K562 (cell line): ENCODE data around the gene ITSN2. TPM values are rescaled to one million over a fixed set of nuclear protein-coding genes. Genes with fewer than 3 reads are reported as not detected.

Experiments
- ATAC-seq: fragments of 200-7000 bp; cut with Tn5 transposase; 3 replicates; pipeline ENCODE4 v1.9.1; 2020; ENCODE audit warnings: moderate library complexity
- BruUV-seq: library from RNA; stranded (reverse); fragments of 400-500 nt; replicated peaks from 2 replicates; lab custom pipeline; 2021; lab: Mats Ljungman, UMichigan
- CTCF ChIA-PET: fragments of 300-600 bp; formaldehyde crosslinking; extraction: SDS; loops from one replicate; lab custom pipeline; 2021; ENCODE audit warnings: low intra/inter-chr PET ratio; lab: Yijun Ruan, JAX
- POLR2A ChIA-PET: fragments of 300-600, 350-650 bp; sonication (Branson Sonifier 250); formaldehyde crosslinking; extraction: SDS; loops from one replicate; lab custom pipeline; 2021; ENCODE audit warnings: antibody characterized with exemption, inconsistent platforms; lab: Yijun Ruan, JAX
- DNase-seq, 4 experiments: peaks; one replicate each; pipeline versions ENCODE4 v3.0.0 to v3.0.0-alpha.2; 2011 to 2018; ENCODE audit warnings: low spot score in 3 of 4, mixed read lengths in 3 of 4; ENCODE audit errors: extremely low read depth in 1 of 4
- FAIRE-seq: peaks from 2 replicates; lab custom pipeline; 2011; peaks lifted over from hg19 to GRCh38; lab: Jason Lieb, UNC
- H2AFZ ChIP-seq: 2 replicates; pipeline ENCODE4 v1.6.0; 2011; ENCODE audit warnings: low read depth, low read length, control low read depth, inconsistent platforms
- H3K27ac ChIP-seq: fragments of 200-600 bp; 3 replicates; pipeline ENCODE4 v1.8.0; 2011; ENCODE audit warnings: low read depth, mild to moderate bottlenecking, control low read depth, inconsistent platforms, low read length, moderate library complexity, mixed read lengths; ENCODE audit errors: extremely low read depth
- H3K27me3 ChIP-seq, 2 experiments: fragments of 300-600 bp in 1 of 2; 2 replicates in 1 of 2; 3 replicates in 1 of 2; pipeline versions ENCODE4 v1.6.0 to v1.8.0; 2011; ENCODE audit warnings: inconsistent platforms in 2 of 2, low read length in 2 of 2, mild to moderate bottlenecking in 1 of 2, mixed read lengths in 1 of 2, moderate library complexity in 1 of 2; ENCODE audit not compliant: control insufficient read depth in 2 of 2, insufficient read depth in 2 of 2
- H3K36me3 ChIP-seq: fragments of 300-600 bp; 3 replicates; pipeline ENCODE4 v1.8.0; 2011; ENCODE audit warnings: mild to moderate bottlenecking, low read length, inconsistent platforms; ENCODE audit not compliant: control insufficient read depth, insufficient read depth
- H3K4me1 ChIP-seq, 2 experiments: fragments of 200-600 bp in 1 of 2; replicated peaks in 1 of 2; 2 replicates in 1 of 2; 3 replicates in 1 of 2; pipeline versions ENCODE4 v1.5.1 to v1.8.0; 2011; ENCODE audit warnings: inconsistent platforms in 2 of 2, low read length in 2 of 2, mild to moderate bottlenecking in 1 of 2, mixed read lengths in 1 of 2, moderate library complexity in 1 of 2; ENCODE audit not compliant: control insufficient read depth in 2 of 2, insufficient read depth in 2 of 2
- H3K4me2 ChIP-seq: 2 replicates; pipeline ENCODE4 v1.6.1; 2011; ENCODE audit warnings: low read length, control low read depth, inconsistent platforms, mixed read lengths; ENCODE audit not compliant: insufficient read depth
- H3K4me3 ChIP-seq: fragments of 200-600 bp; sonication (generic), shearing (Covaris generic); 2 replicates; pipeline ENCODE4 v1.5.1; 2016; ENCODE audit warnings: control low read depth, inconsistent platforms
- H3K79me2 ChIP-seq: fragments of 200-600 bp; 3 replicates; pipeline ENCODE4 v1.8.0; 2011; ENCODE audit warnings: low read length, inconsistent platforms; ENCODE audit not compliant: control insufficient read depth, insufficient read depth
- H3K9ac ChIP-seq, 2 experiments: 2 replicates each; pipeline versions ENCODE4 v1.6.0 to v1.6.1; 2011; ENCODE audit warnings: low read depth in 2 of 2, low read length in 2 of 2, control low read depth in 1 of 2, inconsistent platforms in 1 of 2, mild to moderate bottlenecking in 1 of 2, mixed read lengths in 1 of 2; ENCODE audit not compliant: insufficient read depth in 1 of 2
- H3K9me1 ChIP-seq: one replicate; pipeline ENCODE4 v1.6.0; 2011; ENCODE audit warnings: inconsistent platforms, mild to moderate bottlenecking, low read length, moderate library complexity; ENCODE audit not compliant: control insufficient read depth, insufficient read depth
- H3K9me3 ChIP-seq: replicated peaks from 2 replicates; pipeline ENCODE4 v1.5.1; 2011; ENCODE audit warnings: low read depth, low read length, inconsistent platforms; ENCODE audit not compliant: control insufficient read depth, insufficient read depth
- H4K20me1 ChIP-seq: replicated peaks from 2 replicates; pipeline ENCODE4 v1.6.1; 2011; ENCODE audit warnings: low read length, inconsistent platforms, mixed read lengths; ENCODE audit not compliant: control insufficient read depth, insufficient read depth
- BHLHE40 ChIP-seq: IDR thresholded peaks from 2 replicates; pipeline ENCODE4 v1.6.1; 2011; ENCODE audit warnings: low read length, improper control_type of control experiment
- COPS2 ChIP-seq: fragments of 450-650 bp; conservative IDR thresholded peaks from 2 replicates; pipeline ENCODE4 v1.6.1; 2016; ENCODE audit warnings: mild to moderate bottlenecking, moderate library complexity
- POLR3A ChIP-seq: IDR thresholded peaks from 2 replicates; pipeline ENCODE4 v1.6.1; 2011; ENCODE audit warnings: borderline replicate concordance, mild to moderate bottlenecking, moderate library complexity; ENCODE audit not compliant: insufficient read length, insufficient read depth; ENCODE audit errors: extremely low read depth
- WGBS: fragments of 100-300 bp; shearing (Covaris generic); methylation state at CpG from one replicate; pipeline ENCODE4 v1.1.6; 2016; ENCODE audit warnings: low coverage, mixed read lengths; ENCODE audit not compliant: insufficient coverage; ENCODE audit errors: missing lambda C conversion rate; 5-methylcytosine and 5-hydroxymethylcytosine counted together
- in situ Hi-C: fragments of 300-500 bp; cut with MboI; formaldehyde crosslinking; loops from 4 replicates; pipeline ENCODE4 v1.15.0; 2018; ENCODE audit warnings: inconsistent platforms, mixed read lengths
- intact Hi-C: fragments of 100-400 bp; cut with micrococcal nuclease; formaldehyde crosslinking; loops from 2 replicates; pipeline ENCODE4 v1.14.2; 2022
- polyA plus RNA-seq, 8 experiments: library from polyadenylated mRNA; depleted of rRNA in 4 of 8; stranded (reverse) in 5 of 8; unstranded in 3 of 8; fragments of >200 nt; fragmentation: Nextera tagmentation in 2 of 8; fragmentation: Illumina TruSeq in 1 of 8; extraction: Ambion mirVana in 2 of 8; extraction: Trizol in 1 of 8; gene quantifications; 2 replicates each; pipeline versions ENCODE4 v1.2.1 to v1.2.3, GENCODE V29; 2011 to 2014; ENCODE audit warnings: inconsistent platforms in 1 of 8, missing spikeins in 1 of 8
- small RNA-seq: library from RNA; depleted of rRNA; stranded (forward); fragments of <200 nt; gene quantifications from one replicate; pipeline ENCODE3, GENCODE V24; 2014
- total RNA-seq, 7 experiments: library from RNA; depleted of rRNA in 6 of 7; stranded (reverse); fragments of >200 nt in 6 of 7; fragmentation: Illumina TruSeq in 2 of 7; extraction: Trizol in 2 of 7; gene quantifications; 2 replicates each; pipeline versions ENCODE4 v1.2.1 to v1.2.3, GENCODE V29; 2011 to 2021; ENCODE audit warnings: low replicate concordance in 1 of 7

The ITSN2 gene
- total and polyA plus RNA-seq, 9 of the 15 experiments (the other 6 are each of a cell fraction or from before 2014, with no cell fraction given), result 6.6 to 19.9 (median 15.2) TPM

- Histone ChIP-seq H3K9me1 (no peaks in the 10 kb centered on the region), H3K4me3 (no peak overlapping the region), H2AFZ (no peak overlapping the region), H3K27me3 (no peaks in the 10 kb centered on the region; a peak in 1 of 5 replicates), H4K20me1 (no peaks in the 10 kb centered on the region), H3K36me3 (no peaks in the 10 kb centered on the region), H3K9ac (no peak overlapping the region), H3K27ac (no peak overlapping the region), H3K9me3 (no peaks in the 10 kb centered on the region), H3K4me2 (no peak overlapping the region), H3K4me1 (no peaks in the 10 kb centered on the region), H3K79me2 (no peaks in the 10 kb centered on the region)
- ChIA-PET POLR2A (interaction anchor here (0.6 kb wide), 1 partner anchor 296 kb away, joined by 3 read pairs; no protein-coding TSS in a partner anchor), CTCF (no interaction called here)
- intact Hi-C loops, result no loop called here
- DNase-seq (no peak), ATAC-seq (no peak), FAIRE-seq (no peak)
- no TSS peak for BruUV-seq
- no peak for TF ChIP-seq POLR3A
- in situ Hi-C loops, result no loop called here
- 30% methylated on average over 5 of the region's 5 CpGs for WGBS
Observed at GRCh38 chr2:24158131-24158530, 202.2 kb downstream of the ITSN2 start.

GRCh38 chr2:24153478-24153877 is 206.9 kb downstream of the ITSN2 start:
- BruUV-seq, result no TSS peak
- ATAC-seq (no peak), FAIRE-seq (no peak), DNase-seq (no peak)
- Histone ChIP-seq H3K27me3 (no peaks in the 10 kb centered on the region; a peak in 1 of 5 replicates), H3K4me1 (no peaks in the 10 kb centered on the region; a peak in 1 of 5 replicates), H3K27ac (no peak overlapping the region), H3K9me1 (no peaks in the 10 kb centered on the region), H3K79me2 (no peaks in the 10 kb centered on the region), H3K36me3 (no peaks in the 10 kb centered on the region), H3K9me3 (no peaks in the 10 kb centered on the region), H3K4me3 (no peak overlapping the region), H3K4me2 (no peak overlapping the region), H4K20me1 (no peaks in the 10 kb centered on the region), H3K9ac (peak overlapping the region in 1 of 2 experiments; percentile 35; a peak in 1 of 4 replicates), H2AFZ (no peak overlapping the region)
- intact Hi-C loops, result no loop called here
- TF ChIP-seq COPS2, result no peak
- TF ChIP-seq BHLHE40, result peak; percentile 6; the same call in 1 of the 2 replicates
- ChIA-PET POLR2A (no interaction called here), CTCF (no interaction called here)
- in situ Hi-C loops, result no loop called here
- 28% methylated on average over 4 of the region's 4 CpGs for WGBS

Small RNA genes within 50 kb of the gene (small RNA-seq; reads per million reads assigned to genes)
- not detected for gene HMGN2P20
- gene RF00602, result not detected

Other genes starting within 250 kb of the ITSN2 start
- 0.45 and 0.65 TPM in 2 replicates for gene PFN4, start 237.2 kb downstream of the ITSN2 start, total RNA-seq (2014; rRNA removed)
- 0.51 and 0.73 TPM in 2 replicates for gene PFN4, start 237.2 kb downstream of the ITSN2 start, total RNA-seq (2014; rRNA removed; fragmentation: Illumina TruSeq; extraction: Trizol)
- 0.41 and 0.54 TPM in 2 replicates for gene PFN4, start 237.2 kb downstream of the ITSN2 start, total RNA-seq (2015; rRNA removed; fragmentation: Illumina TruSeq; extraction: Trizol)
- 0.16 and 0.56 TPM in 2 replicates for gene PFN4, start 237.2 kb downstream of the ITSN2 start, total RNA-seq (2021)
- 0.26 TPM in 1 of 2 replicates, not detected in the other for gene PFN4, start 237.2 kb downstream of the ITSN2 start, polyA plus RNA-seq (2011; rRNA removed)
- 0.31 TPM in 1 of 2 replicates, not detected in the other for gene PFN4, start 237.2 kb downstream of the ITSN2 start, polyA plus RNA-seq (2014; fragmentation: Illumina TruSeq; extraction: Trizol)
- under 1 TPM; 0.07 to 0.15 TPM for gene PFN4, start 237.2 kb downstream of the ITSN2 start, polyA plus RNA-seq (2014; fragmentation: Nextera tagmentation; extraction: Ambion mirVana)
- not detected in 2 replicates for gene PFN4, start 237.2 kb downstream of the ITSN2 start, polyA plus RNA-seq (2014; rRNA removed)
- gene FAM228B, start 237.1 kb downstream of the ITSN2 start, total RNA-seq (2014; rRNA removed), result 1.9 and 2.0 TPM in 2 replicates
- 2.7 and 3.7 TPM in 2 replicates for gene FAM228B, start 237.1 kb downstream of the ITSN2 start, total RNA-seq (2014; rRNA removed; fragmentation: Illumina TruSeq; extraction: Trizol)
- gene FAM228B, start 237.1 kb downstream of the ITSN2 start, total RNA-seq (2015; rRNA removed; fragmentation: Illumina TruSeq; extraction: Trizol), result 3.6 and 3.7 TPM in 2 replicates
- 1.9 and 2.1 TPM in 2 replicates for gene FAM228B, start 237.1 kb downstream of the ITSN2 start, total RNA-seq (2021)
- 3.5 and 4.1 TPM in 2 replicates for gene FAM228B, start 237.1 kb downstream of the ITSN2 start, polyA plus RNA-seq (2011; rRNA removed)
- gene FAM228B, start 237.1 kb downstream of the ITSN2 start, polyA plus RNA-seq (2014; fragmentation: Illumina TruSeq; extraction: Trizol), result 2.0 and 2.6 TPM in 2 replicates
- gene FAM228B, start 237.1 kb downstream of the ITSN2 start, polyA plus RNA-seq (2014; fragmentation: Nextera tagmentation; extraction: Ambion mirVana), result 1 to 10 TPM; 1.1 to 1.3 TPM
- 1.4 and 3.0 TPM in 2 replicates for gene FAM228B, start 237.1 kb downstream of the ITSN2 start, polyA plus RNA-seq (2014; rRNA removed)
- gene FAM228A, start 185.5 kb downstream of the ITSN2 start, total RNA-seq (2014; rRNA removed), result not detected in 2 replicates
- gene FAM228A, start 185.5 kb downstream of the ITSN2 start, total RNA-seq (2014; rRNA removed; fragmentation: Illumina TruSeq; extraction: Trizol), result not detected in 2 replicates
- gene FAM228A, start 185.5 kb downstream of the ITSN2 start, total RNA-seq (2015; rRNA removed; fragmentation: Illumina TruSeq; extraction: Trizol), result not detected in 2 replicates
- gene FAM228A, start 185.5 kb downstream of the ITSN2 start, total RNA-seq (2021), result not detected in 2 replicates
- not detected in 2 replicates for gene FAM228A, start 185.5 kb downstream of the ITSN2 start, polyA plus RNA-seq (2011; rRNA removed)
- not detected in 2 replicates for gene FAM228A, start 185.5 kb downstream of the ITSN2 start, polyA plus RNA-seq (2014; fragmentation: Illumina TruSeq; extraction: Trizol)
- not detected for gene FAM228A, start 185.5 kb downstream of the ITSN2 start, polyA plus RNA-seq (2014; fragmentation: Nextera tagmentation; extraction: Ambion mirVana)
- not detected in 2 replicates for gene FAM228A, start 185.5 kb downstream of the ITSN2 start, polyA plus RNA-seq (2014; rRNA removed)
- gene NCOA1, start 130.7 kb upstream of the ITSN2 start, total RNA-seq (2014; rRNA removed), result 8.3 and 12.2 TPM in 2 replicates
- 19.4 and 20.3 TPM in 2 replicates for gene NCOA1, start 130.7 kb upstream of the ITSN2 start, total RNA-seq (2014; rRNA removed; fragmentation: Illumina TruSeq; extraction: Trizol)
- 19.9 TPM in 2 replicates for gene NCOA1, start 130.7 kb upstream of the ITSN2 start, total RNA-seq (2015; rRNA removed; fragmentation: Illumina TruSeq; extraction: Trizol)
- gene NCOA1, start 130.7 kb upstream of the ITSN2 start, total RNA-seq (2021), result 16.2 and 17.0 TPM in 2 replicates
- gene NCOA1, start 130.7 kb upstream of the ITSN2 start, polyA plus RNA-seq (2011; rRNA removed), result 22.2 and 25.7 TPM in 2 replicates
- gene NCOA1, start 130.7 kb upstream of the ITSN2 start, polyA plus RNA-seq (2014; fragmentation: Illumina TruSeq; extraction: Trizol), result 17.4 and 19.7 TPM in 2 replicates
- gene NCOA1, start 130.7 kb upstream of the ITSN2 start, polyA plus RNA-seq (2014; fragmentation: Nextera tagmentation; extraction: Ambion mirVana), result 1 to 10 TPM; 4.9 to 6.2 TPM
- gene NCOA1, start 130.7 kb upstream of the ITSN2 start, polyA plus RNA-seq (2014; rRNA removed), result 9.4 and 10.8 TPM in 2 replicates